Caco-2 (cell line): ENCODE results near the gene FOXP1. TPM values are rescaled to one million over a fixed set of nuclear protein-coding genes. Genes with fewer than 3 reads are reported as not detected.
A peak's percentile ranks its signal among the peaks of the same experiment; 100 is the strongest.

Experiments used
- BruUV-seq: library from RNA; stranded (reverse); fragments of 400-500 nt; replicated peaks from 2 replicates; lab custom pipeline; 2021; lab: Mats Ljungman, UMichigan
- CTCF ChIA-PET: fragments of 300-600 bp; sonication (Branson Sonifier 250); formaldehyde crosslinking; loops from one replicate; lab custom pipeline; 2022; ENCODE audit warnings: antibody characterized with exemption; lab: Charles Lee
- POLR2A ChIA-PET: fragments of 300-600 bp; sonication (Branson Sonifier 250); formaldehyde crosslinking; loops from one replicate; lab custom pipeline; 2022; ENCODE audit warnings: antibody characterized with exemption; lab: Charles Lee
- DNase-seq, 2 experiments: peaks; one replicate each; pipeline versions ENCODE4 v3.0.0 to v3.0.0-alpha.2; 2020 to 2022
- H3K27me3 ChIP-seq: replicated peaks from 2 replicates; pipeline ENCODE4 v1.6.0; 2011; ENCODE audit warnings: low read length; ENCODE audit not compliant: control insufficient read depth, insufficient read depth
- H3K36me3 ChIP-seq: 2 replicates; pipeline ENCODE4 v1.5.1; 2011; ENCODE audit warnings: low read length; ENCODE audit not compliant: control insufficient read depth, insufficient read depth
- H3K4me1 ChIP-seq: fragments of 250-450 bp; sonication (Bioruptor Pico); 2 replicates; pipeline ENCODE4 v1.5.1; 2020; ENCODE audit warnings: mild to moderate bottlenecking
- H3K4me3 ChIP-seq: 2 replicates; pipeline ENCODE4 v1.5.1; 2011; ENCODE audit warnings: low read depth, mild to moderate bottlenecking, control low read depth, low read length
- H3K9me3 ChIP-seq: fragments of 250-450 bp; sonication (Bioruptor Pico); 2 replicates; pipeline ENCODE4 v1.5.1; 2020; ENCODE audit warnings: mild to moderate bottlenecking, moderate library complexity
- H3K27ac Mint-ChIP-seq: one replicate; pipeline ENCODE4 v1.8.0; 2022; ENCODE audit warnings: mixed read lengths; ENCODE audit not compliant: unreplicated experiment
- H3K27me3 Mint-ChIP-seq: one replicate; pipeline ENCODE4 v1.8.0; 2022; ENCODE audit warnings: mixed read lengths; ENCODE audit not compliant: insufficient read depth, unreplicated experiment
- H3K36me3 Mint-ChIP-seq: one replicate; pipeline ENCODE4 v1.8.0; 2022; ENCODE audit warnings: mild to moderate bottlenecking, mixed read lengths; ENCODE audit not compliant: insufficient read depth, unreplicated experiment
- H3K4me1 Mint-ChIP-seq: one replicate; pipeline ENCODE4 v1.8.0; 2022; ENCODE audit warnings: low read depth, mixed read lengths; ENCODE audit not compliant: unreplicated experiment
- H3K4me3 Mint-ChIP-seq: one replicate; pipeline ENCODE4 v1.8.0; 2022; ENCODE audit warnings: mild to moderate bottlenecking, moderate library complexity, mixed read lengths; ENCODE audit not compliant: unreplicated experiment
- H3K9me3 Mint-ChIP-seq: one replicate; pipeline ENCODE4 v1.8.0; 2022; ENCODE audit warnings: mixed read lengths; ENCODE audit not compliant: unreplicated experiment
- intact Hi-C: fragments of 100-400 bp; cut with micrococcal nuclease; formaldehyde crosslinking; loops from one replicate; pipeline ENCODE4 v1.10.0; 2022; ENCODE audit not compliant: unreplicated experiment
- total RNA-seq: library from RNA; stranded (reverse); gene quantifications from 2 replicates; pipeline ENCODE4 v1.2.3, GENCODE V29; 2022
- TF ChIP-seq, protein P1 (sequence below), 2 experiments: fragments of 200-600 bp in 1 of 2; IDR thresholded peaks; 1 replicate in 1 of 2; 2 replicates in 1 of 2; pipeline versions ENCODE4 v1.5.1 to v1.8.0; 2011 to 2022; ENCODE audit warnings: antibody characterized with exemption in 1 of 2, control low read depth in 1 of 2, inconsistent platforms in 1 of 2, low read depth in 1 of 2, low read length in 1 of 2, mild to moderate bottlenecking in 1 of 2, moderate library complexity in 1 of 2; ENCODE audit not compliant: insufficient read depth in 1 of 2, severe bottlenecking in 1 of 2, unreplicated experiment in 1 of 2

FOXP1 gene
- total RNA-seq, 1 experiment from 2014 or later = 131 TPM

DNA sequence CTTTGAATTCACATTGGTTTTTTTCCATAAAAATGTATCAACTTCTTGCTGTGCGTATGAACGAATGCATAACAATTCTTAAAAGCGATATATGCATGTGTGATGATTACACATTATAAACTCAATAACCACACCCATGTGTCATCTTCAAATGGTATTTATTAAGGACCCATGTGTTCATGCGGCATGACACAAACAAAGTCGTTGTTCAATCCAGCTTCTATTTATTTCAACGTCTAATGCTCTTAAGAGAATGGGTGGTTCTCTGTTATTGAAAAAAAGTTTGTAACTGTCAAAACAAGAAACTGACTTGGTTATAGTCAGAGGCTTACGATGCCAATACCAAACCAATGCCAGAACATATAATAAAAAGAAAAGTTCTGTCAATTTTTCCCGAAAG is 195.9 kb downstream of the FOXP1 start:
- H3K4me1 Mint-ChIP-seq = peaks cover 20% of the 10 kb centered on the region
- H3K36me3 Mint-ChIP-seq = no peaks in the 10 kb centered on the region
- Histone ChIP-seq H3K4me3 (no peak overlapping the region), H3K36me3 (no peaks in the 10 kb centered on the region), H3K27me3 (no peaks in the 10 kb centered on the region), H3K9me3 (no peaks in the 10 kb centered on the region), H3K4me1 (peaks cover 16% of the 10 kb centered on the region)
- H3K4me3 Mint-ChIP-seq = no peak overlapping the region
- no TSS peak for BruUV-seq
- DNase-seq = no peak
- CTCF ChIA-PET = no interaction called here
- TF ChIP-seq, protein P1, sequence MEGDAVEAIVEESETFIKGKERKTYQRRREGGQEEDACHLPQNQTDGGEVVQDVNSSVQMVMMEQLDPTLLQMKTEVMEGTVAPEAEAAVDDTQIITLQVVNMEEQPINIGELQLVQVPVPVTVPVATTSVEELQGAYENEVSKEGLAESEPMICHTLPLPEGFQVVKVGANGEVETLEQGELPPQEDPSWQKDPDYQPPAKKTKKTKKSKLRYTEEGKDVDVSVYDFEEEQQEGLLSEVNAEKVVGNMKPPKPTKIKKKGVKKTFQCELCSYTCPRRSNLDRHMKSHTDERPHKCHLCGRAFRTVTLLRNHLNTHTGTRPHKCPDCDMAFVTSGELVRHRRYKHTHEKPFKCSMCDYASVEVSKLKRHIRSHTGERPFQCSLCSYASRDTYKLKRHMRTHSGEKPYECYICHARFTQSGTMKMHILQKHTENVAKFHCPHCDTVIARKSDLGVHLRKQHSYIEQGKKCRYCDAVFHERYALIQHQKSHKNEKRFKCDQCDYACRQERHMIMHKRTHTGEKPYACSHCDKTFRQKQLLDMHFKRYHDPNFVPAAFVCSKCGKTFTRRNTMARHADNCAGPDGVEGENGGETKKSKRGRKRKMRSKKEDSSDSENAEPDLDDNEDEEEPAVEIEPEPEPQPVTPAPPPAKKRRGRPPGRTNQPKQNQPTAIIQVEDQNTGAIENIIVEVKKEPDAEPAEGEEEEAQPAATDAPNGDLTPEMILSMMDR (IDR thresholded peaks at IDR 0.05; ENCODE audit: insufficient read depth in 1 of 2, low read depth in 1 of 2, low read length in 1 of 2, severe bottlenecking in 1 of 2, unreplicated experiment in 1 of 2) = no peak
- intact Hi-C loops = no loop called here
- no peaks in the 10 kb centered on the region for H3K27me3 Mint-ChIP-seq
- no peak overlapping the region for H3K27ac Mint-ChIP-seq
- H3K9me3 Mint-ChIP-seq = no peaks in the 10 kb centered on the region
- POLR2A ChIA-PET = no interaction called here

- no peak overlapping the region for H3K4me3 Mint-ChIP-seq
- H3K27ac Mint-ChIP-seq = peak overlapping the region; percentile 17
- no peaks in the 10 kb centered on the region for H3K36me3 Mint-ChIP-seq
- H3K4me1 Mint-ChIP-seq = peaks cover 20% of the 10 kb centered on the region
- ChIA-PET POLR2A (no interaction called here), CTCF (no interaction called here)
- Histone ChIP-seq H3K36me3 (no peaks in the 10 kb centered on the region), H3K9me3 (no peaks in the 10 kb centered on the region), H3K4me3 (no peak overlapping the region), H3K4me1 (peaks cover 19% of the 10 kb centered on the region), H3K27me3 (no peaks in the 10 kb centered on the region)
- no peaks in the 10 kb centered on the region for H3K9me3 Mint-ChIP-seq
- BruUV-seq = no TSS peak
- H3K27me3 Mint-ChIP-seq = no peaks in the 10 kb centered on the region
- intact Hi-C loops = loop anchor here (5.0 kb wide), 1 partner anchor 68 kb away; no protein-coding TSS in a partner anchor
- no peak for DNase-seq
- TF ChIP-seq, protein P1 (IDR thresholded peaks at IDR 0.05; ENCODE audit: insufficient read depth in 1 of 2, low read depth in 1 of 2, low read length in 1 of 2, severe bottlenecking in 1 of 2, unreplicated experiment in 1 of 2) = no peak
These were observed 198.5 kb downstream of the FOXP1 start for GRCh38 chr3:71384837-71385716.

DNA sequence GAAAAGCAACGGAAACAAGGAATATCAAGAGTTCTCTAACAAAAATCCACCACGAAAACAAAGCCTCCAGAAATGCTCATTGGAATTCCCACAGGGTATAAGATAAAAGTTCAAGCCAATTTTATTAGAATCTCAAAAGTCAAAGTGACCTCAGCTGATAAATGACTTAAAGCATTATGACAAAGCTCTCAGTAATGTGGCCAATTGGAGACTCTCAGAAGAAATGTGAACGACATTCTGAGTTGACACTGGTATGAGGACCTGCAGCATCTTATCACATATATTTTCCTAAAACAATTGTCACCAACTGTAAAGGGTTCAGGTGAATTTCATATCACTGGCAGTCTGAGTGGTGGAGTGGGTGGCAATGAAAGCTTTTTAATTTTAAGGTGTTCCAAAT is 199.1 kb downstream of the FOXP1 start:
- peaks cover 20% of the 10 kb centered on the region for H3K4me1 Mint-ChIP-seq
- H3K9me3 Mint-ChIP-seq = no peaks in the 10 kb centered on the region
- CTCF ChIA-PET = interaction anchor here (1.0 kb wide), 1 partner anchor 13 kb away, joined by 3 read pairs; no protein-coding TSS in a partner anchor
- Histone ChIP-seq H3K27me3 (no peaks in the 10 kb centered on the region), H3K36me3 (no peaks in the 10 kb centered on the region), H3K4me3 (no peak overlapping the region), H3K4me1 (peaks cover 24% of the 10 kb centered on the region), H3K9me3 (no peaks in the 10 kb centered on the region)
- DNase-seq = no peak
- H3K36me3 Mint-ChIP-seq = no peaks in the 10 kb centered on the region
- H3K27me3 Mint-ChIP-seq = no peaks in the 10 kb centered on the region
- no peak overlapping the region for H3K4me3 Mint-ChIP-seq
- POLR2A ChIA-PET = no interaction called here
- H3K27ac Mint-ChIP-seq = peak overlapping the region; percentile 17
- TF ChIP-seq, protein P1 (IDR thresholded peaks at IDR 0.05; ENCODE audit: insufficient read depth in 1 of 2, low read depth in 1 of 2, low read length in 1 of 2, severe bottlenecking in 1 of 2, unreplicated experiment in 1 of 2) = no peak
- intact Hi-C loops = loop anchor here (5.0 kb wide), 1 partner anchor 67 kb away; no protein-coding TSS in a partner anchor
- BruUV-seq = no TSS peak
